Activated CD8-positive, alpha-beta T cell treated with anti-CD3 and anti-CD28 coated beads for 36 hours (primary cell): Measurements from ENCODE around the gene WDR43. TPM values are rescaled to one million over a fixed set of nuclear protein-coding genes. Genes with fewer than 3 reads are reported as not detected.

ENCODE experiments used
- ATAC-seq: fragments of 200-7000 bp; cut with Tn5 transposase; one replicate; pipeline ENCODE4 v1.10.0; 2021; ENCODE audit warnings: mild to moderate bottlenecking, moderate library complexity
- CTCF ChIA-PET: fragments of 350-600 bp; sonication (Branson Sonifier 250); formaldehyde crosslinking; loops from one replicate; lab custom pipeline; 2021; ENCODE audit warnings: antibody characterized with exemption; lab: Charles Lee
- POLR2A ChIA-PET: fragments of 350-600 bp; sonication (Branson Sonifier 250); formaldehyde crosslinking; loops from one replicate; lab custom pipeline; 2021; ENCODE audit warnings: antibody characterized with exemption; lab: Charles Lee
- DNase-seq: peaks from one replicate; pipeline ENCODE4 v3.0.0-alpha.2; 2020
- H3K27ac Mint-ChIP-seq: one replicate; pipeline ENCODE4 v1.8.0; 2021; ENCODE audit warnings: mild to moderate bottlenecking, mixed read lengths
- H3K27me3 Mint-ChIP-seq: one replicate; pipeline ENCODE4 v1.8.0; 2021; ENCODE audit warnings: mixed read lengths
- H3K36me3 Mint-ChIP-seq: one replicate; pipeline ENCODE4 v1.8.0; 2021; ENCODE audit warnings: low read depth, mixed read lengths
- H3K4me1 Mint-ChIP-seq: one replicate; pipeline ENCODE4 v1.8.0; 2021; ENCODE audit warnings: low read depth, mixed read lengths
- H3K4me3 Mint-ChIP-seq: one replicate; pipeline ENCODE4 v1.8.0; 2021; ENCODE audit warnings: mild to moderate bottlenecking, moderate library complexity, mixed read lengths
- H3K9me3 Mint-ChIP-seq: one replicate; pipeline ENCODE4 v1.8.0; 2021; ENCODE audit warnings: mixed read lengths
- CTCF ChIP-seq: fragments of 200-600 bp; IDR thresholded peaks from one replicate; pipeline ENCODE4 v1.8.0; 2022; ENCODE audit warnings: antibody characterized with exemption, mild to moderate bottlenecking
- intact Hi-C: fragments of 100-400 bp; cut with micrococcal nuclease; formaldehyde crosslinking; loops from one replicate; pipeline ENCODE4 v1.10.0; 2022
- total RNA-seq, 2 experiments: library from RNA; stranded (reverse); gene quantifications; one replicate each; pipeline ENCODE4 v1.2.3, GENCODE V29; 2021

Gene WDR43
- total RNA-seq, 2 experiments from 2014 or later, result 121 to 129 TPM

GRCh38 chr2:28909655-28910353, 15.3 kb downstream of the WDR43 start:
- POLR2A ChIA-PET, result interaction anchor here (0.5 to 3.6 kb wide), 7 partner anchors 8 to 288 kb away, joined by 3 to 30 read pairs (median 4); partner anchors contain the start of genes TRMT61B and WDR43

GRCh38 chr2:28915939-28916338, 21.5 kb downstream of the WDR43 start:
- Mint-ChIP-seq H3K9me3 (no peaks in the 10 kb centered on the region), H3K27me3 (no peaks in the 10 kb centered on the region), H3K36me3 (peaks cover 51% of the 10 kb centered on the region), H3K27ac (no peak overlapping the region), H3K4me1 (peaks cover 2% of the 10 kb centered on the region), H3K4me3 (no peak overlapping the region)
- ChIA-PET CTCF (no interaction called here), POLR2A (interaction anchor here (0.7 to 2.0 kb wide), 5 partner anchors 12 to 286 kb away, joined by 3 to 8 read pairs (median 4); no protein-coding TSS in a partner anchor)
- ATAC-seq (no peak), DNase-seq (no peak)
- intact Hi-C loops, result no loop called here
- TF ChIP-seq CTCF, result no peak

More at GRCh38 chr2:28909655-28910353, 15.3 kb downstream of the WDR43 start:
- H3K4me3 Mint-ChIP-seq, result no peak overlapping the region
- H3K36me3 Mint-ChIP-seq, result peaks cover 66% of the 10 kb centered on the region
- H3K9me3 Mint-ChIP-seq, result no peaks in the 10 kb centered on the region
- no peak for TF ChIP-seq CTCF
- CTCF ChIA-PET, result interaction anchor here (0.8 to 1.1 kb wide), 4 partner anchors 9 to 19 kb away, joined by 3 to 4 read pairs (median 3); no protein-coding TSS in a partner anchor
- H3K27ac Mint-ChIP-seq, result no peak overlapping the region
- intact Hi-C loops, result no loop called here
- H3K4me1 Mint-ChIP-seq, result peaks cover 17% of the 10 kb centered on the region
- ATAC-seq (no peak), DNase-seq (no peak)
- H3K27me3 Mint-ChIP-seq, result no peaks in the 10 kb centered on the region

GRCh38 chr2:28926847-28927246, 32.4 kb downstream of the WDR43 start:
- H3K27ac Mint-ChIP-seq, result peak overlapping the region; percentile 17
- CTCF ChIA-PET, result no interaction called here

GRCh38 chr2:28927469-28927868, 33.0 kb downstream of the WDR43 start:
- no peaks in the 10 kb centered on the region for H3K4me1 Mint-ChIP-seq
- no peak for TF ChIP-seq CTCF
- ChIA-PET POLR2A (interaction anchor here (1.0 to 2.6 kb wide), 6 partner anchors 10 to 58 kb away, joined by 3 to 8 read pairs (median 4); no protein-coding TSS in a partner anchor), CTCF (no interaction called here)
- H3K9me3 Mint-ChIP-seq, result no peaks in the 10 kb centered on the region
- ATAC-seq, result no peak
- DNase-seq, result no peak
- H3K4me3 Mint-ChIP-seq, result no peak overlapping the region
- H3K27me3 Mint-ChIP-seq, result no peaks in the 10 kb centered on the region
- H3K36me3 Mint-ChIP-seq, result peaks cover 67% of the 10 kb centered on the region
- intact Hi-C loops, result no loop called here
- peak overlapping the region; percentile 52 for H3K27ac Mint-ChIP-seq

More at GRCh38 chr2:28926847-28927246, 32.4 kb downstream of the WDR43 start:
- DNase-seq (no peak), ATAC-seq (no peak)
- POLR2A ChIA-PET, result interaction anchor here (1.0 to 2.6 kb wide), 4 partner anchors 10 to 18 kb away, joined by 3 to 8 read pairs (median 6); no protein-coding TSS in a partner anchor
- peaks cover 66% of the 10 kb centered on the region for H3K36me3 Mint-ChIP-seq
- no peaks in the 10 kb centered on the region for H3K27me3 Mint-ChIP-seq
- H3K4me1 Mint-ChIP-seq, result no peaks in the 10 kb centered on the region
- intact Hi-C loops, result no loop called here
- H3K4me3 Mint-ChIP-seq, result no peak overlapping the region
- no peaks in the 10 kb centered on the region for H3K9me3 Mint-ChIP-seq
- TF ChIP-seq CTCF, result no peak

- Mint-ChIP-seq H3K27me3 (no peaks in the 10 kb centered on the region), H3K4me3 (no peak overlapping the region), H3K9me3 (no peaks in the 10 kb centered on the region), H3K27ac (peak overlapping the region; percentile 52), H3K36me3 (peaks cover 68% of the 10 kb centered on the region), H3K4me1 (no peaks in the 10 kb centered on the region)
- no peak for ATAC-seq
- intact Hi-C loops, result no loop called here
- TF ChIP-seq CTCF, result no peak
- POLR2A ChIA-PET, result interaction anchor here (1.0 to 2.6 kb wide), 6 partner anchors 10 to 58 kb away, joined by 3 to 8 read pairs (median 4); no protein-coding TSS in a partner anchor
- DNase-seq, result no peak
- CTCF ChIA-PET, result interaction anchor here (1.2 kb wide), 1 partner anchor 18 kb away, joined by 4 read pairs; no protein-coding TSS in a partner anchor
Measured at GRCh38 chr2:28927878-28928277, 33.4 kb downstream of the WDR43 start.
